HG02870 (cell line): Measurements from ENCODE around the gene SPATA25.

Experiments
- ATAC-seq: cut with Tn5 transposase; IDR thresholded peaks from one replicate; pipeline ENCODE4 v1.9.1; 2021; ENCODE audit warnings: mild to moderate bottlenecking, moderate library complexity; ENCODE audit not compliant: unreplicated experiment

SPATA25 gene

DNA sequence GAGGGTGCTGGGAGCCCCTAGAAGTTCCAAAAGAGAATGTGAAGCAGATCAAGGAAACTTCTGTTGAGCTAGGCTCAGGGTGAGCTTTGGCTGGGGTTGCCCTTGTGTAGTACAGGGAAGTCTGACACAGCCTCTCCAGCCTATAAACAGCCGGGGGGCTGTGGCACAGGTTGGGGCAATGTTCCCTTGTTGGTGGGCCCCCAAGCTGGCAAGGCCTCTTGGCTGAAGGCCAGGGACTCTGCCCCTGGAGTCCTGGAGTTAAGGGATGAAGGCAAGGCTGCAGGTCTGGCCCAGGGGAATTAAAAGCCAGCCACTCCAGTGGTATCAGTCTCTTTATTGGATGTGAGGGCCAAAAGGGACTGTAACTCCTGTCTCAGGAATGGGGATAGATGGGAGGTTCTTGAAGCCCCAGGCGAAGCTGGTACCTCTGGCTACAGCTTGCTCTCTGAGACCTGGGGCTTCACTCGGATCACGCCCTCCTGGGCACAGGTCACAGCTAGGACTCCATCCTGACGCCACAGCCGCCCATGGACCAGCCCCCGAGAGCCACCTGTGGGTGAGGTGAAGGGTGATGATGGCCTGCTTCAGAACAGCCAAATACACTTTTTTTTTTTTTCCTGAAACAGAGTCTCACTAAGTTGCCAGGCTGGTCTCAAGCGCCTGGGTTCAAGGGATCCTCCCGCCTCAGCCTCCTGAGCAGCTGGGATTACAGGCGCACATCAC, 45.9 kb downstream of the SPATA25 start:
- no peak for ATAC-seq

DNA sequence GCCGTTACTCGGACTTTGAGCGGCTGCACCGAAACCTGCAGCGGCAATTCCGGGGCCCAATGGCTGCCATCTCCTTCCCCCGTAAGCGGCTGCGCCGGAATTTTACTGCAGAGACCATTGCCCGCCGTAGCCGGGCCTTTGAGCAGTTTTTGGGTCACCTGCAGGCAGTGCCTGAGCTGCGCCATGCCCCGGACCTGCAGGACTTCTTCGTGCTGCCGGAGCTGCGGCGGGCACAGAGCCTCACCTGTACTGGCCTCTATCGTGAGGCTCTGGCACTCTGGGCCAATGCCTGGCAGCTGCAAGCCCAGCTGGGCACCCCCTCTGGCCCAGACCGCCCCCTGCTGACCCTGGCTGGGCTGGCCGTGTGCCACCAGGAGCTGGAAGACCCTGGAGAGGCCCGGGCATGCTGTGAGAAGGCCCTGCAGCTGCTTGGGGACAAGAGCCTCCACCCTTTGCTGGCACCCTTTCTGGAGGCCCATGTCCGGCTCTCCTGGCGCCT, 46.7 kb downstream of the SPATA25 start:
- no peak for ATAC-seq

DNA sequence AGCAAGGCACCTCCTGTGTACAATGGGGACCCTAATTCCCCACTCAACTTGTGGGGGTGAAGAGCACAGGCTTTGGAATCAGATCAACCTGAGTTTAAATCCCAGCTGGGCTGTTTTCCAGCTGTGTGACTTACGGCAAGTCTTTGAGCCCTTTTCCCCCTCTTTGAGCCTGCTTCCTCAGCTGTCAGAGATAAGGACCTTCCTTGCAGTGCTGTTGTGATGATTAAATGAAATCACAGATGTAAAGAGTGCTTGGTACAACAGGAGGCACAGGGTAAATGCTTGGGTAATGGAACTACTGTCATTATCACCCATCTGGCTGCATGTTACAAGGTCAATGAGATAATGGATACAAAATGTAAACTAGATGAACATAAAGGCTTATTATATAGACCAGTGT, 50.6 kb downstream of the SPATA25 start:
- ATAC-seq, result no peak
